ENCODE results near the gene EZH1. TPM values are rescaled to one million over a fixed set of nuclear protein-coding genes. Genes with fewer than 3 reads are reported as not detected.
"Not testable (repeated sequence)": the region's sequence is repeated elsewhere in the genome, so short reads cannot be mapped to it uniquely, and the experiment has no call there.

The EZH1 gene
- total RNA-seq, 1 experiment from 2014 or later, result 22.8 TPM

DNA sequence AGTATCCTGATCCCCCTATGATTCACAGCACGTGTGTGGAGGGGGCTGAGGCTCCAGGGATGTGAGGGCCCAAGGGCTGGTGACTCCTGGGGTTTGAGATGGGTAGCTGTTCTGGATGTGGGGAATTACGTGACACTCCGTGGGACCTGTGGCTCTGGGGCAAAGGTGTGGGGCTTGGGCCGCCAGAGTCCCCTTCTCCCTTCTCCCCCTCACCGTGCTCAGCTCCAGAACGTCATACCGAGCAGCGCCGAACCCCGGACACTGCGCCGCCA lies 75.2 kb downstream of the EZH1 start:
- Histone ChIP-seq H3K27ac (peak overlapping the region; percentile 39; the same call in 1 of the 2 replicates), H3F3A (ENCODE audit: insufficient read depth, low read depth) (peaks cover 34% of the 10 kb centered on the region; the same call in 1 of the 2 replicates), H3K4me1 (replicated peaks; ENCODE audit: insufficient read depth) (peaks cover 40% of the 10 kb centered on the region), H3K79me2 (ENCODE audit: low read depth) (peaks cover 12% of the 10 kb centered on the region), H3K9me2 (ENCODE audit: insufficient read depth) (no peaks in the 10 kb centered on the region), H2AFZ (no peak overlapping the region), H3K36me3 (ENCODE audit: low read depth) (no peaks in the 10 kb centered on the region), H3K27me3 (ENCODE audit: insufficient read depth, low read depth) (no peaks in the 10 kb centered on the region), H4K20me1 (ENCODE audit: insufficient read depth) (no peaks in the 10 kb centered on the region), H3K9me3 (ENCODE audit: insufficient read depth, low read depth) (no peaks in the 10 kb centered on the region), H3K4me3 (no peak overlapping the region), H3K4me2 (peak overlapping the region; percentile 16; the same call in 1 of the 2 replicates)
- BruUV-seq (replicated peaks), result no TSS peak
- POLR2A ChIA-PET (ENCODE audit: unreplicated experiment), result no interaction called here
- intact Hi-C loops (cut with micrococcal nuclease; ENCODE audit: unreplicated experiment), result no loop called here
- TF ChIP-seq CTCF (conservative IDR thresholded peaks at IDR 0.05) (no peak), EZH2 (IDR thresholded peaks at IDR 0.05; ENCODE audit: low read depth) (no peak)
- DNase-seq, result no peak
- CTCF ChIA-PET, result no interaction called here

DNA sequence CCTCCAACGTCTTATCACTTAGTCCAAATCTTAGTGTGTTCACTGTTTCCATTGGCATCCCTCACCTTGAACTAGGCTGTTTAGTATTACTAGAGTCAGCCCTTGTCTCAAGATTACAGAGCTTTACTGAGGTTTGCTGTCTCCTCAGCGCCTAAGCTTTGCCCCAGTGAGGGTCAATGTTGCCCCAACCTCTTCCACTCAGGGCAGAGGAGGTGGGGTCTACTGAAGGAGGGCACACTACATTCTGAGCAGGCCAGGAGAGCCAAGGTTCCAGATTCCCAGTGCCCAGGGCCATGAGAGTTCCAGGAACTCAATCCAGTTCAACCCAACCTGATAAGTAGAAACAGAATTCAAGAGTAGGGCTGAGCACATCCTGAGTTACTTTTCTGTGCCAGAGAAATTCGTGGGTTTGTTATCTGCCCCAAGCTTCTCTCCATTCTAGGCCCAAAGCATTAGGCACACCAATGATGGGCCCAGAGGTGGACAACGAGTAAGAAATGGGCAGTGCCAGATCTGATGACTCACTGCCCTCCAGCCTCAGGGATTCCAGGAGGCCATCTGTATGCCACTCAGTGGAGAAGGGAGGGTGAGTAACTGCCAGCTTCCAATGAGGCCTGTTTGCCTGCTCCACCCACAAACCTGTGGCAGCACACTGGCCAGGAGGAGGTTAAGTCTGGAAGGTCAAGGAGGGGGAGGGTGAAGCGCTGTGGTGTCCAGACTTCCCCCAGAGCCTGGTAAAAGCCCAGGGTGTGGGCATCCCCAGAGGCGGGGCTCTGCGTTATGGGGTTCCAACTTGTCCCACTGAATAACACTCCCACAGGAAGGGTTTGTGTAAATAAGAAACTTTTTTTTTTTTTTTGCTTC lies 77.5 kb downstream of the EZH1 start:
- Histone ChIP-seq H3K36me3 (ENCODE audit: low read depth) (no peaks in the 10 kb centered on the region), H3K4me3 (no peak overlapping the region; the same call in 1 of the 2 replicates), H3K9me2 (ENCODE audit: insufficient read depth) (no peaks in the 10 kb centered on the region), H3K4me1 (replicated peaks; ENCODE audit: insufficient read depth) (peaks cover 32% of the 10 kb centered on the region), H3K27me3 (ENCODE audit: insufficient read depth, low read depth) (no peaks in the 10 kb centered on the region), H4K20me1 (ENCODE audit: insufficient read depth) (no peaks in the 10 kb centered on the region), H2AFZ (no peak overlapping the region), H3K4me2 (peak overlapping the region; percentile 43), H3K9me3 (ENCODE audit: insufficient read depth, low read depth) (no peaks in the 10 kb centered on the region), H3F3A (ENCODE audit: insufficient read depth, low read depth) (peaks cover 30% of the 10 kb centered on the region; the same call in 1 of the 2 replicates), H3K27ac (peak overlapping the region; percentile 56), H3K79me2 (ENCODE audit: low read depth) (no peaks in the 10 kb centered on the region)
- POLR2A ChIA-PET (ENCODE audit: unreplicated experiment), result interaction anchor here (0.6 to 0.7 kb wide), 3 partner anchors 245 to 791 kb away, joined by 3 read pairs; no protein-coding TSS in a partner anchor
- intact Hi-C loops (cut with micrococcal nuclease; ENCODE audit: unreplicated experiment), result loop anchor here (1.0 to 2.0 kb wide), 2 partner anchors 11 to 49 kb away; no protein-coding TSS in a partner anchor
- CTCF ChIA-PET, result interaction anchor here (0.7 to 1.7 kb wide), 2 partner anchors 10 to 12 kb away, joined by 3 to 5 read pairs; partner anchors contain the start of gene PLEKHH3
- TF ChIP-seq CTCF (conservative IDR thresholded peaks at IDR 0.05) (no peak), EZH2 (IDR thresholded peaks at IDR 0.05; ENCODE audit: low read depth) (no peak)
- DNase-seq, result peak; percentile 90 to 94
- TSS peak; percentile 15 for BruUV-seq (replicated peaks)

GRCh38 chr17:42666126-42666525 lies 78.7 kb downstream of the EZH1 start:
- H2AFZ ChIP-seq; H3K9me2 ChIP-seq (ENCODE audit: insufficient read depth); BruUV-seq (replicated peaks); H4K20me1 ChIP-seq (ENCODE audit: insufficient read depth); H3K9me3 ChIP-seq (ENCODE audit: insufficient read depth, low read depth); H3K4me2 ChIP-seq; H3K27ac ChIP-seq; POLR2A ChIA-PET (ENCODE audit: unreplicated experiment); H3K27me3 ChIP-seq (ENCODE audit: insufficient read depth, low read depth); CTCF ChIA-PET; H3K4me3 ChIP-seq; H3K79me2 ChIP-seq (ENCODE audit: low read depth); DNase-seq; H3K36me3 ChIP-seq (ENCODE audit: low read depth): not testable (repeated sequence)
- Histone ChIP-seq H3K4me1 (replicated peaks; ENCODE audit: insufficient read depth) (peaks cover 40% of the 10 kb centered on the region), H3F3A (ENCODE audit: insufficient read depth, low read depth) (peaks cover 34% of the 10 kb centered on the region; the same call in 1 of the 2 replicates)
- intact Hi-C loops (cut with micrococcal nuclease; ENCODE audit: unreplicated experiment), result loop anchor here (2.0 kb wide), 1 partner anchor 47 kb away; no protein-coding TSS in a partner anchor

Measured in PC-9 (cell line).